Urothelium cell line (cell line): ENCODE data around the gene CCDC171.

ENCODE experiments used
- DNase-seq: peaks from one replicate; pipeline ENCODE4 v3.0.0; 2011; ENCODE audit warnings: low spot score, mixed read lengths
- FAIRE-seq: peaks from 2 replicates; lab custom pipeline; 2011; peaks lifted over from hg19 to GRCh38; lab: Jason Lieb, UNC

The CCDC171 gene

GRCh38 chr9:15856591-15856990 is 303.7 kb downstream of the CCDC171 start:
- FAIRE-seq (no peak), DNase-seq (no peak)

- DNase-seq = no peak
- no peak for FAIRE-seq
Measured at GRCh38 chr9:15867334-15867733, 314.5 kb downstream of the CCDC171 start.

GRCh38 chr9:15867988-15868387 is 315.1 kb downstream of the CCDC171 start:
- no peak for DNase-seq
- FAIRE-seq = no peak

GRCh38 chr9:15873573-15874177 is 320.8 kb downstream of the CCDC171 start:
- FAIRE-seq = no peak
- peak; percentile 8 for DNase-seq

GRCh38 chr9:15882328-15882727 is 329.5 kb downstream of the CCDC171 start:
- no peak for DNase-seq
- FAIRE-seq = no peak

GRCh38 chr9:15882883-15883282 is 330.0 kb downstream of the CCDC171 start:
- no peak for DNase-seq
- no peak for FAIRE-seq

GRCh38 chr9:15885464-15885863 is 332.6 kb downstream of the CCDC171 start:
- FAIRE-seq (no peak), DNase-seq (no peak)

- DNase-seq (no peak), FAIRE-seq (no peak)
Measured at GRCh38 chr9:15889555-15889954, 336.7 kb downstream of the CCDC171 start.

- FAIRE-seq = no peak
- no peak for DNase-seq
Measured at GRCh38 chr9:15901572-15901971, 348.7 kb downstream of the CCDC171 start.

GRCh38 chr9:15909297-15909696 is 356.5 kb downstream of the CCDC171 start:
- DNase-seq (no peak), FAIRE-seq (no peak)

GRCh38 chr9:15915711-15916110 is 362.9 kb downstream of the CCDC171 start:
- no peak for DNase-seq
- FAIRE-seq = no peak

- no peak for FAIRE-seq
- no peak for DNase-seq
Measured at GRCh38 chr9:15927161-15927560, 374.3 kb downstream of the CCDC171 start.

GRCh38 chr9:15935661-15936305 is 382.9 kb downstream of the CCDC171 start:
- DNase-seq (no peak), FAIRE-seq (no peak)

GRCh38 chr9:15936306-15936921 is 383.6 kb downstream of the CCDC171 start:
- FAIRE-seq = no peak

GRCh38 chr9:15942831-15943424 is 390.1 kb downstream of the CCDC171 start:
- FAIRE-seq (no peak), DNase-seq (no peak)

More at GRCh38 chr9:15936306-15936921, 383.6 kb downstream of the CCDC171 start:
- DNase-seq = no peak

GRCh38 chr9:15944341-15944740 is 391.5 kb downstream of the CCDC171 start:
- DNase-seq (no peak), FAIRE-seq (no peak)

- DNase-seq (no peak), FAIRE-seq (no peak)
Measured at GRCh38 chr9:15959663-15960062, 406.8 kb downstream of the CCDC171 start.

- no peak for FAIRE-seq
Measured at GRCh38 chr9:15961217-15961616, 408.4 kb downstream of the CCDC171 start.

GRCh38 chr9:15965246-15965745 is 412.5 kb downstream of the CCDC171 start:
- DNase-seq = no peak
- no peak for FAIRE-seq

More at GRCh38 chr9:15961217-15961616, 408.4 kb downstream of the CCDC171 start:
- no peak for DNase-seq

GRCh38 chr9:15966471-15966870 is 413.6 kb downstream of the CCDC171 start:
- DNase-seq (no peak), FAIRE-seq (no peak)

- FAIRE-seq = no peak
- no peak for DNase-seq
Measured at GRCh38 chr9:15967068-15967467, 414.2 kb downstream of the CCDC171 start.

- no peak for FAIRE-seq
Measured at GRCh38 chr9:15972760-15973159, 419.9 kb downstream of the CCDC171 start.

More at GRCh38 chr9:15972760-15973159, 419.9 kb downstream of the CCDC171 start:
- no peak for DNase-seq
